ENCODE measurements around the gene RENBP.

DNA sequence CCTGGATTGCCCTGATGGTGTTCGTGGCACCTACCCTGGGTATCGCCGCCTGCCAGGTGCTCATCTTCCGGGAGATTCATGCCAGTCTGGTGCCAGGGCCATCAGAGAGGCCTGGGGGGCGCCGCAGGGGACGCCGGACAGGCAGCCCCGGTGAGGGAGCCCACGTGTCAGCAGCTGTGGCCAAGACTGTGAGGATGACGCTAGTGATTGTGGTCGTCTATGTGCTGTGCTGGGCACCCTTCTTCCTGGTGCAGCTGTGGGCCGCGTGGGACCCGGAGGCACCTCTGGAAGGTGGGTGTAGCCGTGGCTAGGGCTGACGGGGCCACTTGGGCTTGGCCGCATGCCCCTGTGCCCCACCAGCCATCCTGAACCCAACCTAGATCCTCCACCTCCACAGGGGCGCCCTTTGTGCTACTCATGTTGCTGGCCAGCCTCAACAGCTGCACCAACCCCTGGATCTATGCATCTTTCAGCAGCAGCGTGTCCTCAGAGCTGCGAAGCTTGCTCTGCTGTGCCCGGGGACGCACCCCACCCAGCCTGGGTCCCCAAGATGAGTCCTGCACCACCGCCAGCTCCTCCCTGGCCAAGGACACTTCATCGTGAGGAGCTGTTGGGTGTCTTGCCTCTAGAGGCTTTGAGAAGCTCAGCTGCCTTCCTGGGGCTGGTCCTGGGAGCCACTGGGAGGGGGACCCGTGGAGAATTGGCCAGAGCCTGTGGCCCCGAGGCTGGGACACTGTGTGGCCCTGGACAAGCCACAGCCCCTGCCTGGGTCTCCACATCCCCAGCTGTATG is 38.1 kb downstream of the RENBP start:
- TF ChIP-seq CTCF (IDR thresholded peaks at IDR 0.05) (no peak), POLR2A (IDR thresholded peaks at IDR 0.05) (no peak)
